HEK293 (cell line): ENCODE measurements around the gene CCDC85A.

Experiments
- CTCF ChIA-PET: fragments of 350-600 bp; formaldehyde crosslinking; extraction: SDS; loops from one replicate; lab custom pipeline; 2021; ENCODE audit warnings: antibody characterized with exemption; lab: Yijun Ruan, JAX
- POLR2A ChIA-PET: fragments of 300-600 bp; formaldehyde crosslinking; extraction: SDS; loops from one replicate; lab custom pipeline; 2020; ENCODE audit warnings: antibody characterized with exemption, inconsistent platforms; lab: Yijun Ruan, JAX
- H3K27ac ChIP-seq: fragments of 200-500 bp; sonication (Bioruptor generic); 2 replicates; pipeline ENCODE4 v1.5.1; 2014; ENCODE audit warnings: low read depth, low read length, control low read depth, inconsistent platforms; ENCODE audit errors: extremely low read depth
- H3K36me3 ChIP-seq, 2 experiments: fragments of 200-500 bp in 1 of 2; sonication (Bioruptor generic) in 1 of 2; 1 replicate in 1 of 2; 2 replicates in 1 of 2; pipeline ENCODE4 v1.5.1; 2014 to 2017; ENCODE audit warnings: inconsistent platforms in 2 of 2, low read length in 2 of 2; ENCODE audit not compliant: control insufficient read depth in 2 of 2, insufficient read depth in 1 of 2
- H3K4me1 ChIP-seq: fragments of 200-500 bp; sonication (Bioruptor generic); 2 replicates; pipeline ENCODE4 v1.5.1; 2014; ENCODE audit warnings: mild to moderate bottlenecking, low read length, inconsistent platforms; ENCODE audit not compliant: control insufficient read depth, insufficient read depth
- H3K4me3 ChIP-seq: 2 replicates; pipeline ENCODE4 v1.5.1; 2011; ENCODE audit warnings: low read depth, mild to moderate bottlenecking, control low read depth, low read length, moderate library complexity
- H3K9me3 ChIP-seq: fragments of 200-500 bp; sonication (Bioruptor generic); 2 replicates; pipeline ENCODE4 v1.5.1; 2014; ENCODE audit warnings: low read depth, low read length, inconsistent platforms; ENCODE audit not compliant: control insufficient read depth, insufficient read depth
- INSM2 ChIP-seq: fragments of 450-650 bp; formaldehyde crosslinking; IDR thresholded peaks from 2 replicates; pipeline ENCODE4 v1.5.1; 2016; ENCODE audit warnings: missing biosample characterization, missing genetic modification characterization
- KLF17 ChIP-seq: fragments of 450-650 bp; formaldehyde crosslinking; IDR thresholded peaks from 2 replicates; pipeline ENCODE4 v1.5.1; 2016; ENCODE audit warnings: missing biosample characterization, missing genetic modification characterization
- MEIS1 ChIP-seq: sonication (generic); formaldehyde crosslinking; IDR thresholded peaks from 2 replicates; pipeline ENCODE4 v1.8.1; 2022; ENCODE audit warnings: missing genetic modification reagents, mild to moderate bottlenecking, borderline replicate concordance
- OVOL3 ChIP-seq: fragments of 450-650 bp; formaldehyde crosslinking; IDR thresholded peaks from 2 replicates; pipeline ENCODE4 v1.5.1; 2016; ENCODE audit warnings: missing biosample characterization, missing genetic modification characterization
- REPIN1 ChIP-seq: fragments of 450-650 bp; formaldehyde crosslinking; IDR thresholded peaks from 2 replicates; pipeline ENCODE4 v1.5.1; 2017; ENCODE audit warnings: missing biosample characterization, missing genetic modification characterization, low read depth
- TCF7L2 ChIP-seq: IDR thresholded peaks from 2 replicates; pipeline ENCODE4 v1.6.1; 2011; ENCODE audit warnings: low read depth, mild to moderate bottlenecking, inconsistent platforms, low read length, moderate library complexity, borderline replicate concordance
- YY1 ChIP-seq: fragments of 450-650 bp; formaldehyde crosslinking; IDR thresholded peaks from 2 replicates; pipeline ENCODE4 v1.5.1; 2018; ENCODE audit warnings: missing biosample characterization, missing genetic modification characterization
- ZBTB1 ChIP-seq: fragments of 450-650 bp; formaldehyde crosslinking; IDR thresholded peaks from 2 replicates; pipeline ENCODE4 v1.5.1; 2016; ENCODE audit warnings: missing biosample characterization, missing genetic modification characterization
- ZBTB48 ChIP-seq: fragments of 450-650 bp; formaldehyde crosslinking; IDR thresholded peaks from 2 replicates; pipeline ENCODE4 v1.5.1; 2016; ENCODE audit warnings: missing biosample characterization, missing genetic modification characterization
- ZNF175 ChIP-seq: fragments of 450-650 bp; formaldehyde crosslinking; IDR thresholded peaks from 2 replicates; pipeline ENCODE4 v1.5.1; 2016; ENCODE audit warnings: missing biosample characterization, missing genetic modification characterization
- ZNF184 ChIP-seq: fragments of 450-650 bp; IDR thresholded peaks from 2 replicates; pipeline ENCODE4 v1.5.1; 2018; ENCODE audit warnings: missing biosample characterization, mild to moderate bottlenecking, missing genetic modification characterization
- ZNF19 ChIP-seq: fragments of 450-650 bp; formaldehyde crosslinking; IDR thresholded peaks from 2 replicates; pipeline ENCODE4; 2016; ENCODE audit warnings: missing biosample characterization, missing genetic modification characterization, low read depth
- ZNF24 ChIP-seq: fragments of 450-650 bp; formaldehyde crosslinking; IDR thresholded peaks from 2 replicates; pipeline ENCODE4 v1.5.1; 2016; ENCODE audit warnings: missing biosample characterization, missing genetic modification characterization
- ZNF266 ChIP-seq: fragments of 450-650 bp; formaldehyde crosslinking; IDR thresholded peaks from 2 replicates; pipeline ENCODE4 v1.5.1; 2016; ENCODE audit warnings: missing biosample characterization, missing genetic modification characterization, low read depth
- ZNF354C ChIP-seq: fragments of 450-650 bp; formaldehyde crosslinking; IDR thresholded peaks from 2 replicates; pipeline ENCODE4 v1.5.1; 2016; ENCODE audit warnings: missing biosample characterization, missing genetic modification characterization, low read depth, borderline replicate concordance
- ZNF398 ChIP-seq: fragments of 450-650 bp; formaldehyde crosslinking; IDR thresholded peaks from 2 replicates; pipeline ENCODE4 v1.5.1; 2017; ENCODE audit warnings: missing biosample characterization, missing genetic modification characterization
- ZNF558 ChIP-seq: fragments of 450-650 bp; formaldehyde crosslinking; IDR thresholded peaks from 2 replicates; pipeline ENCODE4 v1.5.1; 2016; ENCODE audit warnings: missing biosample characterization, missing genetic modification characterization
- ZNF629 ChIP-seq: fragments of 450-650 bp; formaldehyde crosslinking; IDR thresholded peaks from 2 replicates; pipeline ENCODE4 v1.5.1; 2017; ENCODE audit warnings: missing biosample characterization, missing genetic modification characterization
- ZNF664 ChIP-seq: fragments of 450-650 bp; formaldehyde crosslinking; IDR thresholded peaks from 2 replicates; pipeline ENCODE4 v1.5.1; 2016; ENCODE audit warnings: missing biosample characterization, missing genetic modification characterization
- ZNF707 ChIP-seq: fragments of 450-650 bp; formaldehyde crosslinking; IDR thresholded peaks from 2 replicates; pipeline ENCODE4 v1.5.1; 2016; ENCODE audit warnings: missing biosample characterization, missing genetic modification characterization
- TF ChIP-seq, protein P1 (sequence below): fragments of 450-650 bp; formaldehyde crosslinking; IDR thresholded peaks from 2 replicates; pipeline ENCODE4 v1.5.1; 2016; ENCODE audit warnings: missing biosample characterization, missing genetic modification characterization

The CCDC85A gene

DNA sequence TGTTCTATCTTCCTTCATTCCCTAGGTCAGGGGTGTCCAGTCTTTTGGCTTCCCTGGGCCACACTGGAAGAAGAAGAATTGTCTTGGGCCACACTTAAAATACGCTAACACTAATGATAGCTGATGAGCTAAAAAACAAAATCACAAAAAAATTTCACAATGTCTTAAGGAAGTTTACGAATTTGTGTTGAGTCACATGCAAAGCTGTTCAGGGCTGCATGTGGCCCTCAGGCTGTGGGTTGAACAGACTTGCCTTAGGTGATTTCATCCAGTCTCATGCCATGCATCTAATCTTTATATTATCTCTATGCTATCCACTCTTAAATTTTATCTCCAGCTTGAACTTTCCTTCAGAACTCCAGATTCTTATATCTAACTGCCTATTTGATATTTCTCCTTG is 80.1 kb downstream of the CCDC85A start:
- no peaks in the 10 kb centered on the region for H3K9me3 ChIP-seq
- no peak overlapping the region for H3K27ac ChIP-seq
- no peaks in the 10 kb centered on the region for H3K4me1 ChIP-seq
- no peaks in the 10 kb centered on the region for H3K36me3 ChIP-seq
- POLR2A ChIA-PET: no interaction called here
- no peak overlapping the region for H3K4me3 ChIP-seq
- CTCF ChIA-PET: interaction anchor here (0.6 kb wide), 2 partner anchors 69 to 78 kb away, joined by 3 read pairs; no protein-coding TSS in a partner anchor
- TF ChIP-seq TCF7L2 (no peak), ZNF354C (tag by site-specific recombination) (no peak)

DNA sequence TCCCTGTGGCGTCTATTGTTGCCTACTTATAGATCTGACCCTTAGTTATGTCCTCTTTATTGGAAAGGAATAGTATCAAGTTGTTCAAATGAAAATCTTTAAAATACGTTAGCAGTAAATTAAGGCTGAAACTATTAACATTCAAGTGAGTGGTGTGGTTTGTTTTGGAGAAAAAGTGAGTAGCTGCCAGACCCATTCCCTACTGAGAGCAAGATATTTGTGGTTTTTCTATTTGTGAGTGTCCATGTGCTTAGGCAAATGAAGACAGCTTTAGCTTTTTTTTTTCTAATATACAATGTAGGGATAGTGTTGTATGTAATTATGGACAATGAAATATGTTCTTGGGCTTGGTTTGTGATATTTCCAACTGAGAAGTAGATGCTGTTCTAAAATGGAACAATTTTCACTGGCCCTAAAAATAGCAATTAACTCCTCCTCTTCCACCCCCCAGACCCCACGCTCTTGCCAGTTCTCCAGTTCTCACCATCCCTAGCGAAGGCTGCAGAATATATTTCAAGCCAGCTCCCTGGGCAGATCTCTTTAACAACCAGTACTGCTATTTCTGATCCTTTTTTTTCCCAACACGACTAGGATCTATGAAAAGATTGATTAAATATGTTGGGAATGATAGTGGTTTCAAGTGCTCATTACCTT is 83.1 kb downstream of the CCDC85A start:
- TF ChIP-seq ZNF19: no peak
- TF ChIP-seq ZNF629 (tag by site-specific recombination): no peak
- TF ChIP-seq MEIS1 (CRISPR knock-in tag): no peak
- TF ChIP-seq ZNF398 (tag by site-specific recombination): no peak
- no peak for TF ChIP-seq ZNF707 (tag by site-specific recombination)
- TF ChIP-seq ZNF184: no peak
- TF ChIP-seq REPIN1 (tag by site-specific recombination): no peak
- TF ChIP-seq ZNF558: no peak
- TF ChIP-seq ZNF266 (tag by site-specific recombination): no peak
- TF ChIP-seq, protein P1, sequence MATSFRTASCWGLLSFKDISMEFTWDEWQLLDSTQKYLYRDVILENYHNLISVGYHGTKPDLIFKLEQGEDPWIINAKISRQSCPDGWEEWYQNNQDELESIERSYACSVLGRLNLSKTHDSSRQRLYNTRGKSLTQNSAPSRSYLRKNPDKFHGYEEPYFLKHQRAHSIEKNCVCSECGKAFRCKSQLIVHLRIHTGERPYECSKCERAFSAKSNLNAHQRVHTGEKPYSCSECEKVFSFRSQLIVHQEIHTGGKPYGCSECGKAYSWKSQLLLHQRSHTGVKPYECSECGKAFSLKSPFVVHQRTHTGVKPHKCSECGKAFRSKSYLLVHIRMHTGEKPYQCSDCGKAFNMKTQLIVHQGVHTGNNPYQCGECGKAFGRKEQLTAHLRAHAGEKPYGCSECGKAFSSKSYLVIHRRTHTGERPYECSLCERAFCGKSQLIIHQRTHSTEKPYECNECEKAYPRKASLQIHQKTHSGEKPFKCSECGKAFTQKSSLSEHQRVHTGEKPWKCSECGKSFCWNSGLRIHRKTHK (tag by site-specific recombination): no peak
- TF ChIP-seq ZNF175: no peak
- no peak for TF ChIP-seq KLF17 (tag by site-specific recombination)
- TF ChIP-seq ZNF24 (tag by site-specific recombination): no peak
- no peak for TF ChIP-seq OVOL3
- TF ChIP-seq ZBTB1 (tag by site-specific recombination): no peak
- TF ChIP-seq YY1: no peak
- no peak for TF ChIP-seq ZBTB48 (tag by site-specific recombination)
- TF ChIP-seq ZNF664 (tag by site-specific recombination): no peak
- no peak for TF ChIP-seq INSM2 (tag by site-specific recombination)
- Histone ChIP-seq H3K27ac (no peak overlapping the region), H3K9me3 (no peaks in the 10 kb centered on the region), H3K4me1 (no peaks in the 10 kb centered on the region), H3K36me3 (no peaks in the 10 kb centered on the region), H3K4me3 (no peak overlapping the region)
- ChIA-PET CTCF (no interaction called here), POLR2A (no interaction called here)
